Measurements from ENCODE around the gene LRPAP1. TPM values are rescaled to one million over a fixed set of nuclear protein-coding genes. Genes with fewer than 3 reads are reported as not detected.
"Not testable (repeated sequence)": the region's sequence is repeated elsewhere in the genome, so short reads cannot be mapped to it uniquely, and the experiment has no call there.

LRPAP1 gene, protein sequence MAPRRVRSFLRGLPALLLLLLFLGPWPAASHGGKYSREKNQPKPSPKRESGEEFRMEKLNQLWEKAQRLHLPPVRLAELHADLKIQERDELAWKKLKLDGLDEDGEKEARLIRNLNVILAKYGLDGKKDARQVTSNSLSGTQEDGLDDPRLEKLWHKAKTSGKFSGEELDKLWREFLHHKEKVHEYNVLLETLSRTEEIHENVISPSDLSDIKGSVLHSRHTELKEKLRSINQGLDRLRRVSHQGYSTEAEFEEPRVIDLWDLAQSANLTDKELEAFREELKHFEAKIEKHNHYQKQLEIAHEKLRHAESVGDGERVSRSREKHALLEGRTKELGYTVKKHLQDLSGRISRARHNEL
- 100 to 1,000 TPM in 6 of 7 donors, 10 to 100 TPM in 1; 89.0 to 131 (median 116) TPM for total RNA-seq
- polyA plus RNA-seq = 10 to 100 TPM; 28.1 to 47.4 (median 37.5) TPM
- long read RNA-seq, donor 1, full-length matches to known transcripts = 45 of 45 reads
- long read RNA-seq, donor 1, partial matches to known transcripts = 0 of 45 reads
- long read RNA-seq, donor 1, other reads (novel, unspliced or antisense) = 0 of 45 reads
- long read RNA-seq, donor 2, full-length matches to known transcripts = 19 of 19 reads
- long read RNA-seq, donor 2, partial matches to known transcripts = 0 of 19 reads
- long read RNA-seq, donor 2, other reads (novel, unspliced or antisense) = 0 of 19 reads

DNA sequence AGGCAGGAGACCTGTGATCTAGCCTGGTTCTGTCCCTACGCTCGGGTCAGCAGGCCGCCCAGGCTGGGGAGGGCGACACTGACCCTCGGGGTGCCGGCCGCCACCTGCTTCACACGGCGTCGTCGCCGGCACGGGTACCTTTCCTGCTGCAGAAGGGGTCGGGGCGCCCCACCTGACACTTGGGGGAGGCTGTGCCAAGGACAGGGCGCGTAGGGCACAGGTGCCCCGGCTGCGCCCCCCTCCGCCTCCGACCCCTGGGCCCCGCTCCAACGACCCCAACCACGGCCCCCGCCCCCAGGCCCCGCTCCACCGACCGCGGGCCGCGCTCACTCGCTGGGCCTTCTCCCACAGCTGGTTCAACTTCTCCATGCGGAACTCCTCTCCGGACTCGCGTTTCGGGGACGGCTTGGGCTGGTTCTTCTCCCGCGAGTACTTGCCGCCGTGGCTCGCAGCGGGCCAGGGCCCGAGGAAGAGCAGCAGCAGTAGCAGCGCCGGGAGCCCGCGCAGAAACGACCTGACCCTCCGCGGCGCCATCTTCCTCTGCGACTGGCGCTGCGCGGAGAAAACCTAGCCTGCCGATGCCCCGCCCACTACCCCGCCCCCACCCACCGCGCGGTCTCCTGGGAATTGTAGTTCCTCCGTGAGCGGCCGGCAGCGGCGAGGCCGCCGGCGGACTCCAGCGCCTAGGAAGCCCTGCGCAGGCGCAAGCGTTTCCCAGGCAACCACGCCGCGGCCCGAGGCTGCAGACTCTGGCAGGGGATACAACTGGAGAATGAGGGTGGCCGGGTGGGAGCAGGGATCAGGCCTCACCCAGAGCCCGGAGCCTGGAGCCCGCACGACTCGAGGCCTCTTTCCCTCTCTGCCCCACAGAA lies at the start of gene LRPAP1:
LRPAP1 (minus strand) TSS at position 544 of the 872 bp plus-strand sequence; CDS start at position 534, 10 bp downstream.
- Histone ChIP-seq H3K9me3 (no peaks in the 10 kb centered on the region), H3K27ac (peak within 1 kb of the TSS; percentile 62 to 90 (median 78)), H3K36me3 (peaks cover 0 to 27% (median 9%) of the 10 kb centered on the region in 6 donors), H3K4me1 (peaks cover 28 to 60% (median 52%) of the 10 kb centered on the region in 6 donors), H3K4me3 (peak within 1 kb of the TSS; percentile 71 to 94 (median 86)), H3K27me3 (replicated peaks in 1 of 7) (no peaks in the 10 kb centered on the region)
- intact Hi-C loops (cut with DNase I; ENCODE audit: low total_unique reads) = no loop called here
- TF ChIP-seq POLR2A (IDR thresholded peaks at IDR 0.05) = peak; percentile 37 to 95 (median 43)
- peak; percentile 97 to 98 (median 98) for TF ChIP-seq POLR2AphosphoS5 (IDR thresholded peaks at IDR 0.05)
- TF ChIP-seq, protein P1, sequence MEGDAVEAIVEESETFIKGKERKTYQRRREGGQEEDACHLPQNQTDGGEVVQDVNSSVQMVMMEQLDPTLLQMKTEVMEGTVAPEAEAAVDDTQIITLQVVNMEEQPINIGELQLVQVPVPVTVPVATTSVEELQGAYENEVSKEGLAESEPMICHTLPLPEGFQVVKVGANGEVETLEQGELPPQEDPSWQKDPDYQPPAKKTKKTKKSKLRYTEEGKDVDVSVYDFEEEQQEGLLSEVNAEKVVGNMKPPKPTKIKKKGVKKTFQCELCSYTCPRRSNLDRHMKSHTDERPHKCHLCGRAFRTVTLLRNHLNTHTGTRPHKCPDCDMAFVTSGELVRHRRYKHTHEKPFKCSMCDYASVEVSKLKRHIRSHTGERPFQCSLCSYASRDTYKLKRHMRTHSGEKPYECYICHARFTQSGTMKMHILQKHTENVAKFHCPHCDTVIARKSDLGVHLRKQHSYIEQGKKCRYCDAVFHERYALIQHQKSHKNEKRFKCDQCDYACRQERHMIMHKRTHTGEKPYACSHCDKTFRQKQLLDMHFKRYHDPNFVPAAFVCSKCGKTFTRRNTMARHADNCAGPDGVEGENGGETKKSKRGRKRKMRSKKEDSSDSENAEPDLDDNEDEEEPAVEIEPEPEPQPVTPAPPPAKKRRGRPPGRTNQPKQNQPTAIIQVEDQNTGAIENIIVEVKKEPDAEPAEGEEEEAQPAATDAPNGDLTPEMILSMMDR (IDR thresholded peaks at IDR 0.05 in 8 of 11, conservative IDR thresholded peaks at IDR 0.05 in 3 of 11) = peak in 1 of 11 experiments; percentile 26
- WGBS, 5 donors = 0 to 1% (median 0%) methylated on average over 16 to 84 of the region's 84 CpGs
- DNase-seq = peak; percentile 98

DNA sequence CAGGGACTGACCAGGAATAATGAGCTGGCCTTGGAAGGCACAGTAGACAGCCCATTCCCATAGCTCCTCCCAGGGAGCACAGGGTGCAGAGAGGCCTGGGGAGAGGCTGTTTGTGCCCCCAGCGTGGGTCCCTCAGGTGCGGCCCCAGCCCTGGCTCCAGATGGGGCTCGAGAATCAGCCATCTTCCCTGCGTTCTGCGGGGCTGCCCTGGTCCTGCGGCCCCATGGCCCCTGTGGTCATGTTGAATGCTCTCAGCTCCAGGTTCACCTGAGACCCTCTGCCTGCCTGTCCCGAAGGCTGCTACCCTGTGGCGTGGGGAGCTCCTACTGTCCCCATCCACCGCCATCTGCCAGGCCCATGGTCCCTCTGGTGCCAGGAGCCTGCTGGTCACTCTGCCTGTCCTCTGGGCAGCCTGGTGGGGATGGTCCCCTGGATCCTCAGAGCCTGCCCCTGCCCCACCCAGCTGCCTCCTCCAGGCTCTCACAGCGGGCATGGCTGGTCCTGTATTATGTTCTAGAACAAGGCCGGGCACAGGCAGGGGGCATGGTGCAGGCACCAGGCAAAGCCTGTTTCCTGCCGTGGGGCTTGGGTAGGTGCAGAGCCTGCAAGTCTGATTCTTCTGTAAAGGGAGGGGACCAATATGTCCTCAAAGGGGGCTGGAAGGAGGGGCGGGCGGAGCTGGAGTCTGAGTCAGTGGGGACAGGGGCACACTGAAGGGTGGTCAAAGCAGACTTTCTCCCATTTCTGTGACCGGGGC lies 49.3 kb upstream of the LRPAP1 start:
- H3K4me1 ChIP-seq; intact Hi-C loops (cut with DNase I; ENCODE audit: low total_unique reads); H3K27me3 ChIP-seq (replicated peaks in 1 of 7); H3K27ac ChIP-seq; H3K4me3 ChIP-seq; H3K36me3 ChIP-seq; H3K9me3 ChIP-seq: not testable (repeated sequence)
- peak; percentile 64 for DNase-seq
- WGBS, 5 donors = 87 to 90% (median 89%) methylated on average over 11 to 15 of the region's 15 CpGs

DNA sequence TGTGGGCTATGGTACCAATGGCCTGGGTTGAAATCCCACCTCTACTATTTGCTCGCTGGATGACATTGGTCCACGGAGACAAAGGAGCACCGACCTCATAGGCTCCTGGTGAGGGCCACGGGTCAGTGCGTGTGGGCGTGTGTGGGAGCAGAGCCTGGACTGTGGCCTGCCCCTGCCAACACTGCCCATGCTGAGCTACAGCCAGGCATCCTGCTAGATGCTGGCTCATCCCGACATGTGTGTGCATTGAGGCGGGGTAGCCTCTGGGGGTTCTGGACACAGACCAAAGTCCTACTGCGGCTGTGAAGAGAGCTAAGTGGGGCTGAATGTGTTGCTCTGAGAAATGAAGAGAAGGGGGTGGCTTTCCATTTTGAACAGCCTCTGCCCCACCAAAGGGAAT lies 48.6 kb upstream of the LRPAP1 start:
- H3K27me3 ChIP-seq (replicated peaks in 1 of 7); intact Hi-C loops (cut with DNase I; ENCODE audit: low total_unique reads); H3K4me1 ChIP-seq; H3K9me3 ChIP-seq; H3K36me3 ChIP-seq; H3K4me3 ChIP-seq; H3K27ac ChIP-seq: not testable (repeated sequence)
- 87 to 93% (median 91%) methylated on average over 5 to 9 of the region's 9 CpGs for WGBS, 5 donors
- DNase-seq = peak; percentile 21

DNA sequence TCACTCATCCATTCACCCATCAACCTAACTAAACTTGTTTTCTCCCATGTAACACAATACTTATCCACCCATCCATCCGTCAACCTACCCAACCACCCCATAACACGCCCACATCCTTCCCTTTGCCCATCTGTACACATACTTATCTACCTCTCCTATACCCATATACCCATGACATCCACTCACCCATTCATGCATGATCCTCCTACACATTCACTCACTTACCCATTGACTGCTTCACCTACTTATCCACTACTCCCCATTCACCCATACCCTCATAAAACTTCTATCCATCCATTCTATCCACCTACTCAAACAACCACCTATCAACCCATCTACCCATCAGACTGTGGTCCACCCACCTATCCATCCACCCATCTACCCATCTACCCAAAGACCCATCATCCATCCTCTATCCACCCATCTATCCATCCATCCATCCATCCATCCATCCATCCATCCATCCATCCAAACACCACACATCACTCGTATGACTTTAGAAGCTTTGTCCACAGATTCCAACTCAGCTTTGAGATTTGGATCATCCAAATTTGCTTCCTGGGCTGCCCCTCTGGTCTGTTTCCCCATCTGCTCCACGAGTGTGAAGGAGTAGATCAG lies 46.4 kb upstream of the LRPAP1 start:
- H3K9me3 ChIP-seq; intact Hi-C loops (cut with DNase I; ENCODE audit: low total_unique reads); H3K36me3 ChIP-seq; H3K27ac ChIP-seq; H3K27me3 ChIP-seq (replicated peaks in 1 of 7); H3K4me1 ChIP-seq; H3K4me3 ChIP-seq; DNase-seq: not testable (repeated sequence)
- 58 to 92% (median 82%) methylated on average over 3 to 4 of the region's 4 CpGs for WGBS, 5 donors

DNA sequence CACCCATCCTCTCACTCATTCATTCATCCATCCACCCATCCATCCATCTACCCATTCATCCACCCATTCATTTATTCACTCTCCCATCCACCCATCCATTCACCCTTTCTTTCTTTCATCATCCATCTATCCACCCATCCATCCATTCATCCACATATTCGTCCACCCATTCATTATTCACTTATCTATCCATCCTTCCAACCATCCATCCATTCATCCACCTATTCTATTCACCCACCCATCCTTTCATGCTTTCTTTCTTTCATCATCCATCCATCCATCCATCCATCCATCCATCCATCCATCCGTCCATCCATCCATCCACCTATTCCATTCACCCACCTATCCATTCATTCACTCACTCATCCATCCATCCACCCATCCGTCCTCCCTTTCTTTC lies 45.8 kb upstream of the LRPAP1 start:
- H3K4me3 ChIP-seq; H3K27ac ChIP-seq; DNase-seq; H3K36me3 ChIP-seq; H3K9me3 ChIP-seq; H3K4me1 ChIP-seq; intact Hi-C loops (cut with DNase I; ENCODE audit: low total_unique reads); H3K27me3 ChIP-seq (replicated peaks in 1 of 7): not testable (repeated sequence)
- 75 to 91% (median 83%) methylated on average over 3 of the region's 3 CpGs for WGBS, 5 donors

DNA sequence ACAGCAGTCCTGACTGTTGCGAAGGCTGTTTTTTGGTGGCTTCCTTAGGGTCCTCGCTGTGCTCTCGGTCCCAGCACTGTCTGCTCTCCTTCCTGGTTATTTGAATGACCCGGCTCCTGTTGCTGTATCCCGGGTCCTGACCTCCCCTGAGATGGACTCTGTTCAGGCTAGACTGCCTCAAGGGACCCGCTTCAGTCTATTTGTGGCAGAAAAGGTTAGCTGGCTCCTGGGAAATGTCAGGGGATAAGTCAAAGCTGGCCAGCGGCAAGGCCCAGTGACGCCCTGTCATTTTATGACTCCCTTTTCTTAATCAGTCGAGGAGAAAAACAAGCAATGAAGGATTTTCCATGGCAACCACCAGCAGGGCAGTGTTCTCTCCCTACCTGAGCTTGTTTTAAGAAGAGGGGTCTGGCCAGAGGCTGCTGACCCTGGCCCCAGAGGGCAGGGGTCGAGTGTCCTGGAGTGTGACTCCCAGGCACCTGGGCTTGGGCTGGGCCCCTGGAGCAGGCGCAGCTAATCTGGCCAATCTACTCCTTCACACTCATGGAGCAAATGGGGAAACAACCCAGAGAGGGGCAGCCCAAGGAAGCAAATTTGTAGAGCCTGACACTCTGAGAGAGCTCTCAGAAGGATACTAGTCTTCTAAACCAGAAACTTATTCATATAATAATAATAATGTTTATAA lies 45.1 kb upstream of the LRPAP1 start:
- H3K4me1 ChIP-seq; H3K27me3 ChIP-seq (replicated peaks in 1 of 7); intact Hi-C loops (cut with DNase I; ENCODE audit: low total_unique reads); H3K4me3 ChIP-seq; H3K9me3 ChIP-seq; H3K36me3 ChIP-seq; DNase-seq; H3K27ac ChIP-seq: not testable (repeated sequence)
- WGBS, 5 donors = 56 to 69% (median 64%) methylated on average over 10 to 11 of the region's 11 CpGs

DNA sequence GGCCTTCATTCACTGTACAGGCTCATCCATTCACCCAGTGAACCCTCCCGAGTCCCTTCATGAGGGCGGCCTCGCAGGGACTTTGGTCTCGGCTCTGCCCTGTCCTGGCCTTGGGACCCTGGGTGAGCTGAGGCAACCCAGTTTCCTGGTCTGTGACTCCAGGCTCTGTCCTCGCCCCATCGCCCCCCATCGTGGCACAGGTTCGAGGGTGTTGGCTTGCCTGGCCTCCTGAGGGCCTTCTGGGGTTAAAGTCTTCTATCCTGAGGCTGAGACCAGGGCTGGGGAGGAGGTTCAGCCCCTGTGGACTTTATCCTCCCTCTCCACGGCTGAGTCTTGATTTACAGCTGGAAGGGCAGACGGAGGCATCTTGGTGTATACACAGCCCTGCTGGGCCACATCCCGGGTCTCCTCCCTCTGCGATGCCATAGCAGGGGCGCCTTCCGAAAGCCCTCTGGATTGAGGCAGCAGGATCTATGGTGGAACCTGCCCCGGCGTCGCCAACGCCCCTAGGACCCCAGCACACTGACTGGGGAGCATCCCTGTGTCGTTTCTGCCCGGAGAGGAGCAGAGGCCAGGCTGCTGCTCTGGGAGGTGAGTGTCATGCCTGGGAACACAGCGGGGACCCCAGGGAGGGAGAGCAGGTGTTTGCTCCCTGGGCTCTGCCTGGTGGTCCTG lies 44.4 kb upstream of the LRPAP1 start:
- H3K27ac ChIP-seq; H3K4me1 ChIP-seq; intact Hi-C loops (cut with DNase I; ENCODE audit: low total_unique reads); DNase-seq; H3K9me3 ChIP-seq; H3K4me3 ChIP-seq; H3K36me3 ChIP-seq: not testable (repeated sequence)
- WGBS, 5 donors = 74 to 87% (median 82%) methylated on average over 7 to 21 of the region's 21 CpGs
- H3K27me3 ChIP-seq (replicated peaks in 1 of 7) = peaks cover 0 to 12% (median 0%) of the 10 kb centered on the region in 7 donors

Data from spleen (tissue), 13 donors.